ENCODE measurements around the gene MRPL55. TPM values are rescaled to one million over a fixed set of nuclear protein-coding genes. Genes with fewer than 3 reads are reported as not detected.
"Not testable (repeated sequence)": the region's sequence is repeated elsewhere in the genome, so short reads cannot be mapped to it uniquely, and the experiment has no call there.

Gene MRPL55
- total RNA-seq, 1 donor from 2014 or later, result 34.6 TPM

DNA sequence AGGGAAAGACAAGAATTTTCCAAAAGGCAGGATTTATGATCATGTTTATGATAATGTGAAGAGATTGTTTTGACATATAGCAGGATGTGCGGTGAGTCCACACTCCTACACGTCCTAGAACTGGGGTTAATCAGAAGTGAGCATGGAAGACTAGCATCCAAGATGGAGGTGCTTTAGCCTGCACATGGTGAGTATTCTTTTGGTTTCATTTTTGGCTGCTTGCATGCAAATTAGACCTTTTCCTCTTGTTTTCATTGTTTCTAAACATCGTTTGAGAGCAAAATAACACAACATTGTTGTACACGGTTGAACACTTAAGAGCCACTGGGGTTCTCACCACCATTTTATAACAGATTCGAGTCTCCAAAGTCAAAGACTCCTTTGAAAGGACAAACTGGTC lies 16.1 kb upstream of the MRPL55 start:
- intact Hi-C loops (cut with micrococcal nuclease), result no loop called here

DNA sequence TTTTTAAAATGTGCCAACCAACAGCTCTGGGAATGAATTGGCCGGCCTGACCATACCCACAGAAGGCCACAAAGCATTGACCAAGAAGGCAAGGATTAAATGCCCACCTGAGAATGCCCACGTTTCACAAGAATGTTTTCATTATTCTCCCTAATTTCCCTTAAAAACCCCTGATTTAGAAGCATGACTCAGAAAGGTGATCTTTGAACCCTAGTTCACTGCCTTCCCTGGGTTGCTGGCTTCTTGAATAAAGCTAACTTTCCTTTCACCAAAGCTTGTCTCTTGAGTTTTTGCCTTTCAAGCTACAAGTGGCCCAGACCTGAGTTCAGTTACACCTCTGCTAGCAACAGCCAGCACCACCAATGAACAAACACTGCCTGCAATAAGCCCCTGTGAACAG lies 14.4 kb upstream of the MRPL55 start:
- intact Hi-C loops (cut with micrococcal nuclease), result no loop called here

DNA sequence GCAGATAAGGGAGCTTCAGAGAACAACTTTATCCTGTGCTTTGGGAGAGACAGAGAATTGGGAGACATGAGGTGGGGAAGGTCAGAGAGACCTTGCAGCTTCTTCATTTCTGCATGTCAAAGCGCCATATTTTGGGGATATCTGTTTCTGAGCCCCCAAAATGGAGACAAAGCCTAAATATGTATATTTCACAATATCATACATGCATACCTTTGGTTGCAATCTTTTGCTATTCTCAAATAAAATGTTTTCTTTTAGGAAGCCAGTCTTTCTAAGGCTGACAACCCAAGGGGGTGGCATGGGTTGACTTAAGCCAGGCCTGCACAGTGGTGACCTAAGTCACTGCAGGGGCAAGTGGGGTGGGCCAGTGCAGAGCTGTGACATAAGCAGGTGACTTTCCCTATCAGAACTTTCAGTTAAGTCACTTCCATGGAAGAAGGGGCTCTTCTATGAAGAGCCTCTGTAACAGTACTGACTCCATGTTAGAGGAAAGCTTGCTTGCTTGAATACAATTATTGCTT lies 13.9 kb upstream of the MRPL55 start:
- intact Hi-C loops (cut with micrococcal nuclease), result no loop called here

DNA sequence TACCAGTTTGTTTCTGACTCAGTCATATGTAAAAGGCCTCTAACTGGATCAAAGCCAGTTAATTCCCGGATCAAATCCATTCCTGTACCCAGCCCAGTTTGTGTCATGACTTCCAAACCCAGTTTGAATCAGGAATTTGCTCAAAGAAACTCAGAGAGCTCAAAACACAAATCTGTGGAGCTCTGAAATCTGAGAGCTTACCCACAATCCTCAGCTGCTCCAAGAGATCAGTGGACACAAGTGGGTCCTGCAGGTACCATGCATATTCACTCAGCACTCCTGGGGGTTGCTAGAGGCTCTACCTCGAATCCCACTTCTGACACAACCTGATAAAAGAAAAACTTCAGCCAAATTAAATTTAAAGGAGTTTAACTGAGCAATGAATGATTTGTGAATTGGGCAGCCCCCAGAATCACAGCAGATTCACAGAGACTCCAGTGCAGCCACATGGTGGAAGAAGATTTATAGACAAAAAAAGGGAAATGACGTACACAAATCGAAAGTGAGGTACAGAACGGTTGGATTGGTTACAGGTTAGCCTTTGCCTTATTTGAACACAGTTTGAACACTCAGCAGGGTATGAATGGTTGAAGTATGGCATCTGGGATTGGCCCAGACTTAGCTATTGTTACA lies 11.9 kb upstream of the MRPL55 start:
- intact Hi-C loops (cut with micrococcal nuclease), result no loop called here

DNA sequence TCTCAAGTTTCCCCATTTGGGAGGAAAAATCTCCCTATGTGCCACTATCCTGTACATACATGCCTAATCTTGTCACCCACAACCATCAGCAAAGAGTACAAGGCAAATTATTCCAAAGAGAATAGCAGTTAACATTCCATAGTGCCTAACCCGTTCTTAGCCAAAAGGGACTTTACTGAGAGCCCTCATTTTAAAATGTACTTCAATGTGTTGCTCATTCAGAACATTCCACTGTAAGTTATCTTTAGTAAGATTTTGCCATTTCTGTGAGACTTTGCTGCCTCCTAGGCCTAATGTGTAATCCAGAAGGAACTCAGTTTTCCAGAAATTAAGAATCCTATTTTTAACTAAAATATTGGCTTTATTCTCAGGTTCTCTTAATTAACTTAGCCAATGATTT lies 11.3 kb upstream of the MRPL55 start:
- intact Hi-C loops (cut with micrococcal nuclease), result no loop called here

- intact Hi-C loops (cut with micrococcal nuclease), result no loop called here
These were observed 8.9 kb upstream of the MRPL55 start for GRCh38 chr1:228118040-228118439.

DNA sequence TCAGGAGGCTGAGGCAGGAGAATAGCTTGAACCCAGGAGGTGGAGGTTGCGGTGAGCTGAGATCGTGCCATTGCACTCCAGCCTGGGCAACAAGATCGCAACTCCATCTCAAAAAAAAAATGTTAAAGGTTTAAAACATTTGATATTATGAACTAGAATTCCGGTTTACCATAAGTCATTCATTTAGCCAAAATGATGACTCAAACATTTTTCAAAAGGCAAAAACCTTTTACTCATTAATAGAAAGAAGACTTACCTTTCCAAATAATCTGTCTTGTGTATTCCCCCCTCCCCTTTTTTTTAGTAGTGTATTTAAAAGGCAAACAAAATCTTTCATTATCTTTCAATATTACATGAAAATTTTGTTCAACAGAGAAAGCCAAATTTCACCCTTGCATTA lies 8.2 kb upstream of the MRPL55 start:
- intact Hi-C loops (cut with micrococcal nuclease), result no loop called here

GRCh38 chr1:228114827-228115226 lies 5.7 kb upstream of the MRPL55 start:
- intact Hi-C loops (cut with micrococcal nuclease), result no loop called here

- intact Hi-C loops (cut with micrococcal nuclease), result no loop called here
These were observed 3.5 kb upstream of the MRPL55 start for GRCh38 chr1:228112617-228113016.

GRCh38 chr1:228112167-228112566 lies 3.1 kb upstream of the MRPL55 start:
- intact Hi-C loops (cut with micrococcal nuclease), result no loop called here

- intact Hi-C loops (cut with micrococcal nuclease), result not testable (repeated sequence)
These were observed 2.2 kb upstream of the MRPL55 start for GRCh38 chr1:228111315-228111714.

DNA sequence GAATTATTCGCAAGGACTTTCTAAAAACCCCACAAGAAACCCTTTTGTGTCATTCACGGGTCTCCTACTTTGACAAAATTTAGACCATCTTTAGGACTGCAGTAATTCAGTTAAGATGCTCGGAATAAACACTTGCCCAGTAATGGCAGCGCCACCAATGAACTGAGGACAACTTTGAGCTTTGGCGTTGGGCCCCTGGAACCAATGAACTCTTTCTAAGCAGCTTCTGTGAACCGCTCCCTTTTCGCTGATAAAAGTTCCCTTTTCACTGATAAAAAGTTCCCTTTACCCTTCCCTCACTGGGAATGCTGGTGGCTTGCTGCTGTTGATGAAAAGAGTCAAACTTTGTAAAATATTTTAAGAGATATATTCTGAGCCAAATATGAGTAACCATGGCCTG lies 1.5 kb upstream of the MRPL55 start:
- intact Hi-C loops (cut with micrococcal nuclease), result no loop called here

GRCh38 chr1:228109962-228110488 lies 926 bp upstream of the MRPL55 start:
- intact Hi-C loops (cut with micrococcal nuclease), result loop anchor here (1.0 to 10.0 kb wide), 17 partner anchors 28 to 1955 kb away; partner anchors contain the start of genes ARF1, CCSAP, GALNT2 and GUK1

GRCh38 chr1:228108742-228109072 lies 392 bp downstream of the MRPL55 start:
- intact Hi-C loops (cut with micrococcal nuclease), result loop anchor here (1.0 to 10.0 kb wide), 17 partner anchors 26 to 1956 kb away; partner anchors contain the start of genes ARF1, CCSAP, GALNT2 and GUK1

GRCh38 chr1:228108055-228108690 lies 926 bp downstream of the MRPL55 start:
- intact Hi-C loops (cut with micrococcal nuclease), result loop anchor here (5.0 to 10.0 kb wide), 4 partner anchors 623 to 1957 kb away; partner anchors contain the start of genes CCSAP, GALNT2 and PARP1

DNA sequence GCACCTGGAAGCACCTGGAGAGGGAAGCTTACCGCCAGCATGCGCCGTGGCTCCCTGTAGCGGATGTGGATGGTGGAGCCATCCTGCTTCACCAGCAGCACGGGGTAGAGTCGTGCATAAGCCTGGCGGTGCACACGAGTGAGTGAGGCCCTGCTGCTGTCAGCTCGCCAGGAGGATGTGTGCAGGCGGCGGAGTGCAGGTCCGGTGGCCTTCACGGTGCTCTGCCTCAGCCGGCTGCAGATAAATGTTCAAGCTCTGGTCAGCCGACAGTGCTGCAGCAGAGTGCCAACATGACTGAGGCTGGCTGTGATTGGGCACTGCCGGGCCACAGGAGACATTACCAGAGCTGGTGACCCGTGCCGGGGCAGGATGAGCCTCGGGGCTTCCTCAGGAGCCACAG lies 1.5 kb downstream of the MRPL55 start:
- intact Hi-C loops (cut with micrococcal nuclease), result loop anchor here (5.0 to 10.0 kb wide), 4 partner anchors 623 to 1957 kb away; partner anchors contain the start of genes CCSAP, GALNT2 and PARP1

DNA sequence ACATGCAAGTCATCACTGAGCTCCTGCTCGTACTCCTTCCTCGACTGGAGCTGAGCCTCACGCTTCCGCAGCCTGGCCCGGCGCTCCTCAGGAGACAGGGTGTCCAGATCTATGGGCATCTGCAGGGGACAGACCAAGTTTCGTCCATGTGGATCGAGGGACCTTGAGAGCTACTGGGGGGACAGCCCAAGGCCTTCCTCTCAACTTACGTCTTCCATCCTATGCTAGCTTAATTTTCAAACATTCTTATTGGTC lies 2.4 kb downstream of the MRPL55 start:
- intact Hi-C loops (cut with micrococcal nuclease), result loop anchor here (5.0 to 10.0 kb wide), 4 partner anchors 622 to 1958 kb away; partner anchors contain the start of genes CCSAP, GALNT2 and PARP1

- intact Hi-C loops (cut with micrococcal nuclease), result loop anchor here (5.0 to 10.0 kb wide), 4 partner anchors 621 to 1959 kb away; partner anchors contain the start of genes CCSAP, GALNT2 and PARP1
These were observed 2.9 kb downstream of the MRPL55 start for GRCh38 chr1:228105996-228106799.

- intact Hi-C loops (cut with micrococcal nuclease), result loop anchor here (5.0 to 10.0 kb wide), 4 partner anchors 621 to 1959 kb away; partner anchors contain the start of genes CCSAP, GALNT2 and PARP1
These were observed 3.7 kb downstream of the MRPL55 start for GRCh38 chr1:228105270-228105995.

DNA sequence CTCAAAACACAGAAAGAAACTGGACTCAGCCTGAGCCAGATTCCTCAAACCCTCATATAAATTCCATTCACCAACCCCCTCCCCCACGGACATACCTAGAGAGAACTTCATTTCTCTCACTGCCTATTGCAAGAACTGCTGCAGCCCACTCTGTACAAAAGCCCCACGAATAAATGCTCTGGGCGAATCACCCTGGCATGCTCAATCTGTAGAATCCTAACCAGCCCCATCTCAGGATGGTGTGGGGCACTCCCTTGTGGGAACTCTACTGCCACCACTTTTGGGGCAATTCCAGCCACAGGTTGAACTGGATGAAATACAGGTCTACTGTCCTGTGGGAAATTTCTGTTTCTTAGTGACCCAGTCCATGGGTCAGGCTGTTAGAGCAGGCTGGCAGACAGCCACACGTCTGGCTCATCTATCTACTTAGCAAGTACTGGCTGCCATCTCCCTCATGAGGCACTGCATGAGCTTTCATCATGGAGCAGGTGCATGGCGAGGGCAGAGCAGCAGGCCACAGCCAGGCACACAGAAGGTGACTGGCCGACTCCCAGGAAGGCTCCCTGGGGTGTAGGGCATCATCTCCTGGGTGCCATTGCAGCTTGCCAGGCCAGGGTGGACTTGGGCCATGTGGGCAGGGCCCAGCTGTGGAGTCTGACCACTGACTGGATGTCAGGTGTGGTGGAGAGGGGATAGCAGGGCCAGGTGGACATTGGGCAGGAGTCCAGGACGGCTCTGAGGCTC lies 4.4 kb downstream of the MRPL55 start:
- intact Hi-C loops (cut with micrococcal nuclease), result loop anchor here (5.0 to 10.0 kb wide), 6 partner anchors 337 to 1960 kb away; partner anchors contain the start of genes CCSAP, GALNT2 and PARP1

All from T-helper 1 cell treated with Interleukin-12 subunit alpha and Interleukin-12 subunit beta and Interleukin-4 antibody, amounts not matched to agents 30 ng/mL and 1 ng/mL, for 36 hours (primary cell).